AG09309 (cell line): Measurements from ENCODE around the gene PRDX5.

Experiments
- DNase-seq: peaks from one replicate; pipeline ENCODE4 v3.0.0-alpha.2; 2010; ENCODE audit warnings: low read depth
- H3K4me3 ChIP-seq: 2 replicates; pipeline ENCODE4 v1.5.1; 2011; ENCODE audit warnings: mild to moderate bottlenecking, low read depth, low read length, moderate library complexity; ENCODE audit not compliant: control insufficient read depth
- CTCF ChIP-seq: IDR thresholded peaks from 2 replicates; pipeline ENCODE4 v1.5.1; 2011; ENCODE audit warnings: mild to moderate bottlenecking, low read depth, low read length, inconsistent platforms; ENCODE audit not compliant: insufficient read depth, control insufficient read depth; ENCODE audit errors: missing control alignments

Gene PRDX5

DNA sequence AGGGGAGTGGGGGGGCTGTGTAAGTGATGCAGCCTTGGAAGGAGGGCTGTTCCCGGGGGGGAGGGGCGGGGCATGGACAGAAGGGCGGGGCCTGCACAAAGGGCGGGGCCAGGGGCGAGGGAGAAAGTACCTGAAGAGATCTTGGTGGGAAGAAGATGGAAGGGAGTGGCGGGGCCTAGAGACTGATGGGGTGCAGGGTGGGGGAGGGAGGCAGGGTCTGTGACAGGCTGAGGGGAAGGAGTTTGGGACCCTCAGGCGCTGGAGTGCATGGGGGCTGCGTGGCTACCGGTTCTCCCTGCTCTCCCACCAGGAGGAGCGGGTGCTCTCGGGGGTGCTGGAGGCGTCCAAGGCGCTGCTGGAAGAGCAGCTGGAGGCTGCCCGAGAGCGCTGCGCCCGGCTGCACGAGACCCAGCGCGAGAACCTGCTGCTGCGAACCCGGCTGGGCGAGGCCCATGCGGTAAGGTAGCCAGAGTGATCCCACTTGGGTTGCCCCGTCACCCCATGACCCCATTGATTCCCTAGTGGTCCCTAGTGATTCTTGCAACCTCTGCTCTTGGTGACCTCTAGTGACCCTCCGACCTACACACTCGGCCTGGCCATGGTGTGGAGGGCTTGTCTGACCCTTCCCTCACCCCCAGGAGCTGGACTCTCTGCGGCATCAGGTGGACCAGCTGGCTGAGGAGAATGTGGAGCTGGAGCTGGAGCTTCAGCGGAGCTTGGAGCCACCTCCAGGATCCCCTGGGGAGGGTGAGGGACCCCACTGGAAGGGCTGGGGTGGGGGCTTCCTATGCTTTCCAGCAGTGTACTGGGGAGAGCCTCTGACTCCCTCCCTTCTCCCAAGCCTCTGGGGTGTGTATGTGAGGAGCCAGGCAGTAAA lies 25.2 kb downstream of the PRDX5 start:
- DNase-seq: no peak
- TF ChIP-seq CTCF: no peak
- no peak overlapping the region for H3K4me3 ChIP-seq

DNA sequence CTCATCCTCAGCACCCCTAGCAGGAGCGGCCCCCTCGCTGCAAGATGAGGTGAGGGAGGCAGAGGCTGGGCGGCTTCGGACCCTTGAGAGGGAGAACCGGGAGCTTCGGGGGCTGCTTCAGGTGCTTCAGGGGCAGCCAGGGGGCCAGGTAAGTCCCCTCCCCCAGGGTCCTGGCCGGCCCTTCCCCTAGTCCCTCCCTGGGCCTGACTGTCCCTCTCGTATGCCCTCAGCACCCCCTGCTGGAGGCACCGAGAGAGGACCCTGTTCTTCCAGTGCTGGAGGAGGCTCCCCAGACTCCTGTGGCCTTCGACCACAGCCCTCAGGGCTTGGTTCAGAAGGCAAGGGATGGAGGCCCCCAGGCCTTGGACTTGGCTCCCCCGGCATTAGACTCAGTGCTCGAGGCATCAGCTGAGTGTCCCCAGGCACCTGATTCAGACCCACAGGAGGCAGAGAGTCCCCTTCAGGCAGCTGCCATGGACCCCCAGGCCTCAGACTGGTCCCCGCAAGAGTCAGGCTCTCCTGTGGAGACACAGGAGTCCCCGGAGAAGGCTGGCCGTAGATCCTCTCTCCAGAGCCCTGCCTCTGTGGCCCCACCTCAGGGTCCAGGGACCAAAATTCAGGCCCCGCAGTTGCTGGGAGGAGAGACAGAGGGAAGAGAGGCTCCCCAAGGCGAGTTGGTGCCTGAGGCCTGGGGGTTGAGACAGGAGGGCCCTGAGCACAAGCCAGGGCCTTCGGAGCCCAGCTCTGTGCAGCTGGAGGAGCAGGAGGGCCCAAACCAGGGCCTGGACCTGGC lies 26.0 kb downstream of the PRDX5 start:
- no peak overlapping the region for H3K4me3 ChIP-seq
- TF ChIP-seq CTCF: no peak
- no peak for DNase-seq

DNA sequence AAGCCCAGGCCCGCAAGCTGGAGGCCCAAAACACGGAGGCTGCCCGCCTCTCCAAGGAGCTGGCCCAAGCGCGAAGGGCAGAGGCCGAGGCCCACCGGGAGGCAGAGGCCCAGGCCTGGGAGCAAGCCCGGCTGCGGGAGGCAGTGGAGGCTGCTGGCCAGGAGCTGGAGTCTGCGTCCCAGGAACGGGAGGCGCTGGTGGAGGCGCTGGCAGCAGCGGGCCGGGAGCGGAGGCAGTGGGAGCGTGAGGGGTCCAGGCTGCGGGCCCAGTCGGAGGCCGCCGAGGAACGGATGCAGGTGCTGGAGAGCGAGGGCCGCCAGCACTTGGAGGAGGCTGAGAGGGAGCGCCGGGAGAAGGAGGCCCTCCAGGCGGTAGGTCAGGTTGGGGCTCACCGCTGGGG lies 26.9 kb downstream of the PRDX5 start:
- no peak for TF ChIP-seq CTCF
- no peak overlapping the region for H3K4me3 ChIP-seq
- no peak for DNase-seq

DNA sequence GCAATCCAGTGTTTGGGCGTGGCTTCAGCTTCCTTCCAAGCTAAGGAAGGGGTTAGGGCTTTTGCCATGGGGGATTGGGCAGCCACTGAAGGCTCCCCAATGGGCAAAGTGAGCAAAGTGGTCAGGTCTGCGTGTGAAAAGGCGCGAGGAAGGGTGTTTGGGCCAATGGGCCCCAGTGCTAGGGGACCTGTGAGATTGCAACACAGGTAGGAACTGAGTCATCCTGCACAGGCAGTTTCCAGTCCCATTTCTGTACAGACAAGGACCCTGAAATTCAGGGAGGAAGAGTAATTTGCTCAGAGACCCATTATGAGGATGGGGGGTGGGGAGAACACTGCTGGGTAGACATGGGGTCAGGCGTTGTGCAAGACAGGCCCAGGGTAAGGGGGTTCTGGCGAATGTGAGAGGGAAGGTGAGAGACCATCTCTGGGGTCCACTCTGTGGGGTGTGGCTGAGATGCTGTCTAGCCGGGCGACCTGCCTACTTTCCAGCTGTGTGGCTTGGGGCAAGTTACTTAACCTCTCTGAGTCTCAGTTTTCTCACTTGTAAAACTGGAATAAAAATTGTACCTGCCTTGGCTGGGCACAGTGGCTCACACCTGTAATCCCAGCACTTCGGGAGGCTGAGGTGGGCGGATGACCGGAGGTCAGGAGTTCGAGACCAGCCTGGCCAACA lies 29.4 kb downstream of the PRDX5 start:
- H3K4me3 ChIP-seq: no peak overlapping the region
- TF ChIP-seq CTCF: no peak
- DNase-seq: no peak

GRCh38 chr11:64348383-64349024 lies 30.6 kb downstream of the PRDX5 start:
- DNase-seq: no peak
- no peak for TF ChIP-seq CTCF

GRCh38 chr11:64349025-64349387 lies 31.1 kb downstream of the PRDX5 start:
- DNase-seq: no peak
- no peak for TF ChIP-seq CTCF
- no peak overlapping the region for H3K4me3 ChIP-seq

More at GRCh38 chr11:64348383-64349024, 30.6 kb downstream of the PRDX5 start:
- no peak overlapping the region for H3K4me3 ChIP-seq
